Endodermal cell (in vitro differentiated cells): ENCODE data around the gene QPRT. TPM values are rescaled to one million over a fixed set of nuclear protein-coding genes. Genes with fewer than 3 reads are reported as not detected.

ENCODE experiments used
- DNase-seq: peaks from one replicate; pipeline ENCODE4 v3.0.0-alpha.2; 2017
- H3K27ac ChIP-seq: 2 replicates; pipeline ENCODE4 v1.5.1; 2013; ENCODE audit warnings: mild to moderate bottlenecking, low read depth, low read length, moderate library complexity
- H3K27me3 ChIP-seq: 2 replicates; pipeline ENCODE4 v1.6.1; 2013; ENCODE audit warnings: mild to moderate bottlenecking, low read length, moderate library complexity; ENCODE audit not compliant: insufficient read depth, control insufficient read depth, poor library complexity, severe bottlenecking
- H3K36me3 ChIP-seq: 2 replicates; pipeline ENCODE4 v1.7.0; 2013; ENCODE audit warnings: mild to moderate bottlenecking, low read length, moderate library complexity; ENCODE audit not compliant: control insufficient read depth, insufficient read depth
- H3K4me1 ChIP-seq: one replicate; pipeline ENCODE4 v1.7.0; 2013; ENCODE audit warnings: low read length; ENCODE audit not compliant: control insufficient read depth, insufficient read depth
- H3K4me3 ChIP-seq: 2 replicates; pipeline ENCODE4 v1.5.1; 2013; ENCODE audit warnings: mild to moderate bottlenecking, low read length, moderate library complexity
- H3K9ac ChIP-seq: 2 replicates; pipeline ENCODE4 v1.6.1; 2013; ENCODE audit warnings: mild to moderate bottlenecking, low read length, moderate library complexity; ENCODE audit not compliant: poor library complexity, severe bottlenecking; ENCODE audit errors: extremely low read depth
- H3K9me3 ChIP-seq: 2 replicates; pipeline ENCODE4 v1.6.1; 2013; ENCODE audit warnings: mild to moderate bottlenecking, low read length, moderate library complexity; ENCODE audit not compliant: control insufficient read depth
- H3K27ac Mint-ChIP-seq: 2 replicates; pipeline ENCODE4 v1.8.0; 2020; ENCODE audit warnings: mixed read lengths
- H3K27me3 Mint-ChIP-seq: 2 replicates; pipeline ENCODE4 v1.8.0; 2021; ENCODE audit warnings: mild to moderate bottlenecking, mixed read lengths; ENCODE audit not compliant: insufficient read depth
- H3K36me3 Mint-ChIP-seq: 2 replicates; pipeline ENCODE4 v1.8.0; 2020; ENCODE audit warnings: low read depth, mixed read lengths
- H3K4me1 Mint-ChIP-seq: 2 replicates; pipeline ENCODE4 v1.8.0; 2020; ENCODE audit warnings: mixed read lengths
- H3K4me3 Mint-ChIP-seq: 2 replicates; pipeline ENCODE4 v1.8.0; 2020; ENCODE audit warnings: mild to moderate bottlenecking, moderate library complexity, mixed read lengths
- H3K9me3 Mint-ChIP-seq: 2 replicates; pipeline ENCODE4 v1.8.0; 2020; ENCODE audit warnings: mild to moderate bottlenecking, mixed read lengths
- WGBS, 2 experiments: methylation state at CpG; one replicate each; pipeline versions ENCODE4 v1.1.5 to v1.1.7; 2013; ENCODE audit warnings: missing lambda C conversion rate in 2 of 2, mixed read lengths in 1 of 2; ENCODE audit not compliant: insufficient coverage in 1 of 2, insufficient read length in 1 of 2; 5-methylcytosine and 5-hydroxymethylcytosine counted together
- total RNA-seq, 2 donors: library from RNA; stranded (reverse); fragmentation: NEBNext Ultra II Directional in 1 of 2; extraction: Animal tissue kit (Norgen Biotek cat#: 25700) in 1 of 2; gene quantifications; 2 replicates in 1 of 2; 3 replicates in 1 of 2; pipeline ENCODE4 v1.2.1, GENCODE V29; 2021
- TF ChIP-seq, protein P1 (sequence below): fragments of 200-600 bp; sonication (generic); conservative IDR thresholded peaks from 2 replicates; pipeline ENCODE4 v1.5.0; 2021; ENCODE audit warnings: antibody characterized with exemption, mild to moderate bottlenecking

Gene QPRT
- total RNA-seq, 2 donors from 2014 or later = 92.3 to 109 TPM

DNA sequence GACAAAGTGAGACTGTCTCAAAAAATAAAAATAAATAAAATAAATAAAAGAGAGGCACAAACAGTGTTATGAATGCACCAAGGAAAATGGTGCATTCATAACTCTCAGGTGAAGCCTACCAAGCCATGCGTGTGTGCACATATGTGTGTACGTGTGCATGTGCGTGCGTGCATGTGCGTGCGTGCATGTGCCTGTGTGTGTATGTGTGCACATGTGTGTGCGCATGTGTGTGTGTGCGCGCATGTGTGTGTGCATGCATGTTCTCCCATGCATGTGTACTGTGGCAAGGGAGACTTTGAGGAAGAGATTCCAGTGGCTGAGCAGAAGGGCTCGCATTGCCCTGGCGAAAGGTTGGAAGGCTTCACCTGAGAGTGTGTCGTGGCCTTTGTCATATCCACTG, 11.2 kb upstream of the QPRT start:
- Mint-ChIP-seq H3K4me3 (no peak overlapping the region), H3K36me3 (no peaks in the 10 kb centered on the region), H3K27ac (no peak overlapping the region), H3K9me3 (no peaks in the 10 kb centered on the region), H3K27me3 (no peaks in the 10 kb centered on the region), H3K4me1 (peaks cover 18% of the 10 kb centered on the region)
- Histone ChIP-seq H3K4me1 (no peaks in the 10 kb centered on the region), H3K36me3 (no peaks in the 10 kb centered on the region), H3K27ac (no peak overlapping the region), H3K9ac (no peak overlapping the region), H3K9me3 (no peaks in the 10 kb centered on the region), H3K4me3 (no peak overlapping the region), H3K27me3 (no peaks in the 10 kb centered on the region)
- 92 to 98% methylated on average over 9 to 11 of the region's 12 CpGs for WGBS, 2 experiments
- TF ChIP-seq, protein P1, sequence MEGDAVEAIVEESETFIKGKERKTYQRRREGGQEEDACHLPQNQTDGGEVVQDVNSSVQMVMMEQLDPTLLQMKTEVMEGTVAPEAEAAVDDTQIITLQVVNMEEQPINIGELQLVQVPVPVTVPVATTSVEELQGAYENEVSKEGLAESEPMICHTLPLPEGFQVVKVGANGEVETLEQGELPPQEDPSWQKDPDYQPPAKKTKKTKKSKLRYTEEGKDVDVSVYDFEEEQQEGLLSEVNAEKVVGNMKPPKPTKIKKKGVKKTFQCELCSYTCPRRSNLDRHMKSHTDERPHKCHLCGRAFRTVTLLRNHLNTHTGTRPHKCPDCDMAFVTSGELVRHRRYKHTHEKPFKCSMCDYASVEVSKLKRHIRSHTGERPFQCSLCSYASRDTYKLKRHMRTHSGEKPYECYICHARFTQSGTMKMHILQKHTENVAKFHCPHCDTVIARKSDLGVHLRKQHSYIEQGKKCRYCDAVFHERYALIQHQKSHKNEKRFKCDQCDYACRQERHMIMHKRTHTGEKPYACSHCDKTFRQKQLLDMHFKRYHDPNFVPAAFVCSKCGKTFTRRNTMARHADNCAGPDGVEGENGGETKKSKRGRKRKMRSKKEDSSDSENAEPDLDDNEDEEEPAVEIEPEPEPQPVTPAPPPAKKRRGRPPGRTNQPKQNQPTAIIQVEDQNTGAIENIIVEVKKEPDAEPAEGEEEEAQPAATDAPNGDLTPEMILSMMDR = no peak
- no peak for DNase-seq

- no peak overlapping the region for H3K4me3 Mint-ChIP-seq
- no peak overlapping the region for H3K27ac Mint-ChIP-seq
- no peak overlapping the region for H3K4me3 ChIP-seq
- H3K9ac ChIP-seq = no peak overlapping the region
- no peak overlapping the region for H3K27ac ChIP-seq
- WGBS, 2 experiments = 89 to 100% methylated on average over 3 of the region's 3 CpGs
- no peaks in the 10 kb centered on the region for H3K9me3 ChIP-seq
- TF ChIP-seq, protein P1 = no peak
- H3K27me3 ChIP-seq = no peaks in the 10 kb centered on the region
- DNase-seq = no peak
- H3K36me3 Mint-ChIP-seq = no peaks in the 10 kb centered on the region
- H3K4me1 ChIP-seq = no peaks in the 10 kb centered on the region
- H3K9me3 Mint-ChIP-seq = no peaks in the 10 kb centered on the region
- no peaks in the 10 kb centered on the region for H3K27me3 Mint-ChIP-seq
- no peaks in the 10 kb centered on the region for H3K36me3 ChIP-seq
- peaks cover 16% of the 10 kb centered on the region for H3K4me1 Mint-ChIP-seq
Observed at GRCh38 chr16:29668267-29668666, 10.7 kb upstream of the QPRT start.

DNA sequence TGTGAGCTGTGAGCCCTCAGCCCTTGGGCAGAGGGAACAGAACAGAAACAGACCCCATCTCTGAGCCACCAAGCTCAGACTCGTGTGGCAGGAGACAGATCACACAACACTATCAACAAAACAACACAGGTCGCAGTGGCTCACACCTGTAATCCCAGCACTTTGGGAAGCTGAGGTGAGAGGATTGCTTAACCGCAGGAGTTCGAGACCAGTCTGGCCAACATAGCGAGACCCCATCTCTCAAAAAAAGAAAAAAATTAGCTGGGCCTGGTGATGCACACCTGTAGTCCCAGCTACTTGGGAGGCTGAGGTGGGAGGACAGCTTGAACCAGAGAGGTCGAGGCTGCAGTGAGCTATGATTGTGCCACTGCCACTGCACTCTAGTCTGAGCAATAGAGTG, 5.5 kb upstream of the QPRT start:
- 90 to 91% methylated on average over 5 to 6 of the region's 6 CpGs for WGBS, 2 experiments

More for the DNA sequence above, 5.5 kb upstream of the QPRT start:
- no peaks in the 10 kb centered on the region for H3K27me3 Mint-ChIP-seq
- H3K36me3 Mint-ChIP-seq = no peaks in the 10 kb centered on the region
- Histone ChIP-seq H3K27ac (no peak overlapping the region), H3K9me3 (no peaks in the 10 kb centered on the region), H3K27me3 (no peaks in the 10 kb centered on the region), H3K9ac (no peak overlapping the region), H3K4me3 (no peak overlapping the region), H3K4me1 (no peaks in the 10 kb centered on the region), H3K36me3 (no peaks in the 10 kb centered on the region)
- no peak overlapping the region for H3K4me3 Mint-ChIP-seq
- TF ChIP-seq, protein P1 = no peak
- no peak overlapping the region for H3K27ac Mint-ChIP-seq
- peaks cover 5% of the 10 kb centered on the region for H3K4me1 Mint-ChIP-seq
- H3K9me3 Mint-ChIP-seq = no peaks in the 10 kb centered on the region
- DNase-seq = no peak
